ENCODE data around the gene PPFIBP2.

The PPFIBP2 gene

DNA sequence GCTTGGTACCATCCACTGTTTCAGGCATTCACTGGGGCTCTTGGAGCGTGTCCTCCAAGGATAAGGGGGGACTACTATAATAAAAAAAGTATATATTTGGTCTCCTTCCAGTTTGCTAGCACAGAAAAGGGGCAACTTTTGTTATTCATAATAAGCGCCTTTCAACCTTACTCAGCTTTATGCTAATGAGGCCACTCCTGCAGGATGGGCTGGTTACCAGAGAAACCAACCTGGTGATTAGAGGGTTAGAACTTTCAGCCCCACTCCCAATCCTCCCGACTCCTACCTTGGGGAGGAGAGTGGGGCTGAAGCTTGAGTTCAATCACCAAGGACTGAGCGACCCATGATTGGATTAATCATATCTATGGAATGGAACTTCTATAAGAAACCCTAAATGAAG is 31.8 kb downstream of the PPFIBP2 start:
- H3K27ac ChIP-seq (ENCODE audit: low read depth, low read length) = no peak overlapping the region

GRCh38 chr11:7546324-7546791 is 32.6 kb downstream of the PPFIBP2 start:
- Histone ChIP-seq H3K27me3 (ENCODE audit: control insufficient read depth in 1 of 2, insufficient read depth in 2 of 2, low read length in 2 of 2) (no peaks in the 10 kb centered on the region), H3K4me1 (ENCODE audit: control insufficient read depth in 1 of 2, insufficient read depth in 2 of 2, low read length in 2 of 2) (peaks cover 0 to 3% of the 10 kb centered on the region in 2 donors), H3K9me3 (ENCODE audit: control insufficient read depth in 1 of 2, low read length in 2 of 2) (no peaks in the 10 kb centered on the region), H3K36me3 (ENCODE audit: control insufficient read depth in 1 of 2, insufficient read depth in 2 of 2, low read length in 2 of 2) (no peaks in the 10 kb centered on the region), H3K9ac (ENCODE audit: low read depth in 1 of 2, low read length in 2 of 2) (no peak overlapping the region), H3K4me3 (ENCODE audit: low read depth in 1 of 2, low read length in 2 of 2) (no peak overlapping the region), H3K27ac (ENCODE audit: low read depth, low read length) (no peak overlapping the region)

More for the DNA sequence above, 31.8 kb downstream of the PPFIBP2 start:
- Histone ChIP-seq H3K27me3 (ENCODE audit: control insufficient read depth in 1 of 2, insufficient read depth in 2 of 2, low read length in 2 of 2) (no peaks in the 10 kb centered on the region), H3K36me3 (ENCODE audit: control insufficient read depth in 1 of 2, insufficient read depth in 2 of 2, low read length in 2 of 2) (no peaks in the 10 kb centered on the region), H3K4me3 (ENCODE audit: low read depth in 1 of 2, low read length in 2 of 2) (no peak overlapping the region), H3K9ac (ENCODE audit: low read depth in 1 of 2, low read length in 2 of 2) (no peak overlapping the region), H3K4me1 (ENCODE audit: control insufficient read depth in 1 of 2, insufficient read depth in 2 of 2, low read length in 2 of 2) (peaks cover 0 to 3% of the 10 kb centered on the region in 2 donors), H3K9me3 (ENCODE audit: control insufficient read depth in 1 of 2, low read length in 2 of 2) (no peaks in the 10 kb centered on the region)

DNA sequence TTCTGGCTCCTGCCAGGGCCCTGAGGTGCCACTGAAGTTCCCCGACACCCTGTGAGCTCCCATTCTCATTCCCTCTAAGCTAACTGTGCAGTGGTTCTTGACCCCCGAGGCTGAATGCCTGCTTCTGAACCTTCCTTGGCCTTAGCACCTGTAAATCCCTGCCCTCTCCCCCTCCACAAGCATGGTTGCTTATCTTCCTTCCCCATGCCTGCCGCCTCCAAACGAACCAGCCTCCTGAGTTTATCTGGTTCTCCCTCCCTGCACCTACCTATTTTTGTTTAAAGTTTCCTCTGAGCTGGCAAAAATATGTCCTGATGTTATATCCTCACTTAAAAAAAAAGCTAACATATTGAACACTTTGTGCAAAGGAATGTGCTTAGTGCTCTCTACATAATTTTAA is 33.9 kb downstream of the PPFIBP2 start:
- Histone ChIP-seq H3K9ac (ENCODE audit: low read depth in 1 of 2, low read length in 2 of 2) (no peak overlapping the region), H3K4me1 (ENCODE audit: control insufficient read depth in 1 of 2, insufficient read depth in 2 of 2, low read length in 2 of 2) (peaks cover 0 to 3% of the 10 kb centered on the region in 2 donors), H3K36me3 (ENCODE audit: control insufficient read depth in 1 of 2, insufficient read depth in 2 of 2, low read length in 2 of 2) (no peaks in the 10 kb centered on the region), H3K27ac (ENCODE audit: low read depth, low read length) (no peak overlapping the region), H3K4me3 (ENCODE audit: low read depth in 1 of 2, low read length in 2 of 2) (no peak overlapping the region), H3K27me3 (ENCODE audit: control insufficient read depth in 1 of 2, insufficient read depth in 2 of 2, low read length in 2 of 2) (no peaks in the 10 kb centered on the region), H3K9me3 (ENCODE audit: control insufficient read depth in 1 of 2, low read length in 2 of 2) (no peaks in the 10 kb centered on the region)

GRCh38 chr11:7548659-7549274 is 35.0 kb downstream of the PPFIBP2 start:
- Histone ChIP-seq H3K4me1 (ENCODE audit: control insufficient read depth in 1 of 2, insufficient read depth in 2 of 2, low read length in 2 of 2) (peaks cover 0 to 3% of the 10 kb centered on the region in 2 donors), H3K4me3 (ENCODE audit: low read depth in 1 of 2, low read length in 2 of 2) (no peak overlapping the region), H3K27ac (ENCODE audit: low read depth, low read length) (no peak overlapping the region), H3K27me3 (ENCODE audit: control insufficient read depth in 1 of 2, insufficient read depth in 2 of 2, low read length in 2 of 2) (no peaks in the 10 kb centered on the region), H3K9me3 (ENCODE audit: control insufficient read depth in 1 of 2, low read length in 2 of 2) (no peaks in the 10 kb centered on the region), H3K9ac (ENCODE audit: low read depth in 1 of 2, low read length in 2 of 2) (no peak overlapping the region), H3K36me3 (ENCODE audit: control insufficient read depth in 1 of 2, insufficient read depth in 2 of 2, low read length in 2 of 2) (no peaks in the 10 kb centered on the region)

- no peak overlapping the region for H3K27ac ChIP-seq (ENCODE audit: low read depth, low read length)
- no peaks in the 10 kb centered on the region for H3K9me3 ChIP-seq (ENCODE audit: control insufficient read depth in 1 of 2, low read length in 2 of 2)
- H3K4me3 ChIP-seq (ENCODE audit: low read depth in 1 of 2, low read length in 2 of 2) = no peak overlapping the region
- no peaks in the 10 kb centered on the region for H3K27me3 ChIP-seq (ENCODE audit: control insufficient read depth in 1 of 2, insufficient read depth in 2 of 2, low read length in 2 of 2)
- no peaks in the 10 kb centered on the region for H3K36me3 ChIP-seq (ENCODE audit: control insufficient read depth in 1 of 2, insufficient read depth in 2 of 2, low read length in 2 of 2)
- H3K4me1 ChIP-seq (ENCODE audit: control insufficient read depth in 1 of 2, insufficient read depth in 2 of 2, low read length in 2 of 2) = peaks cover 3 to 4% of the 10 kb centered on the region in 2 donors
- H3K9ac ChIP-seq (ENCODE audit: low read depth in 1 of 2, low read length in 2 of 2) = no peak overlapping the region
Observed at GRCh38 chr11:7549681-7550080, 35.9 kb downstream of the PPFIBP2 start.

DNA sequence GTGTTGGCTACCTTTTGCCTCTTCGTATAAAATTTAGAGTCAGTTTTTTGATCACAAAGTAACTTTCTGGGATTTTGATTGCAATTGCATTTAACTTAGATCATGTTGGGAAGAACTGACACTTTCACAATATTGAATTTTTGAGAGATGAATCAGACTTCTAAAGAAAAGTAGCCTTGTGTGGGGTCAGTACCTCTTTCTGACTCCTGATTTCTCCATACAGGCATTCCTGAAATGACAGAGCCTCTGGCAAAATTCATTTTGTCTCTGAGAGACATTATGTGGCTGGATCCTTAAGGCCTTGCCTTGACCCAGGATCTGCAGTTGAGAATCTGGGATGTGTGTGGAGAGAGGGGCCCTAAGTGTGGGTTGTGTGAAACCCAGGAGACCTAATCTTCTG is 37.8 kb downstream of the PPFIBP2 start:
- no peak overlapping the region for H3K9ac ChIP-seq (ENCODE audit: low read depth in 1 of 2, low read length in 2 of 2)
- H3K27ac ChIP-seq (ENCODE audit: low read depth, low read length) = no peak overlapping the region
- H3K27me3 ChIP-seq (ENCODE audit: control insufficient read depth in 1 of 2, insufficient read depth in 2 of 2, low read length in 2 of 2) = no peaks in the 10 kb centered on the region
- no peaks in the 10 kb centered on the region for H3K36me3 ChIP-seq (ENCODE audit: control insufficient read depth in 1 of 2, insufficient read depth in 2 of 2, low read length in 2 of 2)
- no peak overlapping the region for H3K4me3 ChIP-seq (ENCODE audit: low read depth in 1 of 2, low read length in 2 of 2)
- H3K4me1 ChIP-seq (ENCODE audit: control insufficient read depth in 1 of 2, insufficient read depth in 2 of 2, low read length in 2 of 2) = peaks cover 3 to 14% of the 10 kb centered on the region in 2 donors
- H3K9me3 ChIP-seq (ENCODE audit: control insufficient read depth in 1 of 2, low read length in 2 of 2) = no peaks in the 10 kb centered on the region

DNA sequence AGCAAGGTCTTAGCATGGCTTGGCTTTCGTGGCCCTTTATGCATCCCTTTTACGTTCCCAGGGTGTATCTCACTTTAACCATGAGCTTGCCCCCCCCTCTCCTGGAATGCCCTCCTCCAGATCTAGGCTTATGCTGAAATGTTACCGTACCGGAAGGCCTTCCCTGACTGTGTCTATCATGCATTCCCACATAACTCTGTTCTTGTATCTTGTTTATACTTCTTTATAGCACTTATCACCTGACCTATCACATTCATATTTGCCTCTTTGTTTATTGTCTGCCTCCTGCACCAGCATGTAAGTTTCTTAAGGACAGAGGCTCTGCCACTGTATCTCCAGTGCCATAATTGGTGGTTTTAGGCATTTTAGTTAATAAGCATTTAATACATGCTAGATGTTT is 38.9 kb downstream of the PPFIBP2 start:
- Histone ChIP-seq H3K9me3 (ENCODE audit: control insufficient read depth in 1 of 2, low read length in 2 of 2) (no peaks in the 10 kb centered on the region), H3K9ac (ENCODE audit: low read depth in 1 of 2, low read length in 2 of 2) (no peak overlapping the region), H3K4me1 (ENCODE audit: control insufficient read depth in 1 of 2, insufficient read depth in 2 of 2, low read length in 2 of 2) (peaks cover 3 to 14% of the 10 kb centered on the region in 2 donors), H3K4me3 (ENCODE audit: low read depth in 1 of 2, low read length in 2 of 2) (no peak overlapping the region), H3K36me3 (ENCODE audit: control insufficient read depth in 1 of 2, insufficient read depth in 2 of 2, low read length in 2 of 2) (no peaks in the 10 kb centered on the region), H3K27ac (ENCODE audit: low read depth, low read length) (no peak overlapping the region), H3K27me3 (ENCODE audit: control insufficient read depth in 1 of 2, insufficient read depth in 2 of 2, low read length in 2 of 2) (no peaks in the 10 kb centered on the region)

- Histone ChIP-seq H3K27me3 (ENCODE audit: control insufficient read depth in 1 of 2, insufficient read depth in 2 of 2, low read length in 2 of 2) (no peaks in the 10 kb centered on the region), H3K4me3 (ENCODE audit: low read depth in 1 of 2, low read length in 2 of 2) (no peak overlapping the region), H3K27ac (ENCODE audit: low read depth, low read length) (no peak overlapping the region), H3K4me1 (ENCODE audit: control insufficient read depth in 1 of 2, insufficient read depth in 2 of 2, low read length in 2 of 2) (peaks cover under 1 to 14% of the 10 kb centered on the region in 2 donors), H3K9ac (ENCODE audit: low read depth in 1 of 2, low read length in 2 of 2) (no peak overlapping the region), H3K9me3 (ENCODE audit: control insufficient read depth in 1 of 2, low read length in 2 of 2) (no peaks in the 10 kb centered on the region), H3K36me3 (ENCODE audit: control insufficient read depth in 1 of 2, insufficient read depth in 2 of 2, low read length in 2 of 2) (no peaks in the 10 kb centered on the region)
Observed at GRCh38 chr11:7555052-7555699, 41.4 kb downstream of the PPFIBP2 start.

DNA sequence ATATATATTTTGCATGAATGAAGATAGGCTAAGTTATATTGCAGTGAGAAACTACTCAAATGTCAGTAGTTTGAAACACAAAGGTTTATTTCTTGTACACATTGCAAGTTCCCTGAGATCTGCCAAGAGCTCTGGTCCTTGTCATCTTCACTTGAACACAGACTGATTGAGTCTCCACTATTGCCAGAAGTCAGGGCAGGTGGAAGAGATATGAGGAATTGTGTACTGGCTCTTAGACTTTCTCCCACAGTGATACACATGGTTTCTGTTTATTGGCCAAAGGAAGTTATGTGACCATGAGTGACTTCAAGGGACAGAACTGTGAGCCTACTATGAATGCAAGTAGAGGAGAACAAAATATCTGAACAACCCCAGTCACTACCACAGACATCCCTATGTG is 44.2 kb downstream of the PPFIBP2 start:
- no peaks in the 10 kb centered on the region for H3K9me3 ChIP-seq (ENCODE audit: control insufficient read depth in 1 of 2, low read length in 2 of 2)

GRCh38 chr11:7559398-7560283 is 45.8 kb downstream of the PPFIBP2 start:
- H3K27me3 ChIP-seq (ENCODE audit: control insufficient read depth in 1 of 2, insufficient read depth in 2 of 2, low read length in 2 of 2) = no peaks in the 10 kb centered on the region
- H3K9me3 ChIP-seq (ENCODE audit: control insufficient read depth in 1 of 2, low read length in 2 of 2) = no peaks in the 10 kb centered on the region
- no peak overlapping the region for H3K9ac ChIP-seq (ENCODE audit: low read depth in 1 of 2, low read length in 2 of 2)
- H3K4me3 ChIP-seq (ENCODE audit: low read depth in 1 of 2, low read length in 2 of 2) = no peak overlapping the region
- H3K36me3 ChIP-seq (ENCODE audit: control insufficient read depth in 1 of 2, insufficient read depth in 2 of 2, low read length in 2 of 2) = no peaks in the 10 kb centered on the region
- H3K4me1 ChIP-seq (ENCODE audit: control insufficient read depth in 1 of 2, insufficient read depth in 2 of 2, low read length in 2 of 2) = peaks cover 0 to 10% of the 10 kb centered on the region in 2 donors
- no peak overlapping the region for H3K27ac ChIP-seq (ENCODE audit: low read depth, low read length)

More for the DNA sequence above, 44.2 kb downstream of the PPFIBP2 start:
- H3K27ac ChIP-seq (ENCODE audit: low read depth, low read length) = no peak overlapping the region
- H3K9ac ChIP-seq (ENCODE audit: low read depth in 1 of 2, low read length in 2 of 2) = no peak overlapping the region
- H3K36me3 ChIP-seq (ENCODE audit: control insufficient read depth in 1 of 2, insufficient read depth in 2 of 2, low read length in 2 of 2) = no peaks in the 10 kb centered on the region
- no peaks in the 10 kb centered on the region for H3K27me3 ChIP-seq (ENCODE audit: control insufficient read depth in 1 of 2, insufficient read depth in 2 of 2, low read length in 2 of 2)
- H3K4me1 ChIP-seq (ENCODE audit: control insufficient read depth in 1 of 2, insufficient read depth in 2 of 2, low read length in 2 of 2) = peaks cover 0 to 14% of the 10 kb centered on the region in 2 donors
- H3K4me3 ChIP-seq (ENCODE audit: low read depth in 1 of 2, low read length in 2 of 2) = no peak overlapping the region

All from duodenal mucosa (tissue), 2 donors.